GM23338 (cell line): Measurements from ENCODE around the gene KARS1. TPM values are rescaled to one million over a fixed set of nuclear protein-coding genes. Genes with fewer than 3 reads are reported as not detected.

Source experiments
- ATAC-seq: fragments of 200-7000 bp; cut with Tn5 transposase; 3 replicates; pipeline ENCODE4 v1.9.1; 2020
- DNase-seq: peaks from one replicate; pipeline ENCODE4 v3.0.0-alpha.2; 2015; ENCODE audit warnings: low spot score
- H2AFZ ChIP-seq: fragments of 200-600 bp; sonication (generic); 2 replicates; pipeline ENCODE4 v1.8.0; 2016; ENCODE audit warnings: antibody characterized with exemption, mild to moderate bottlenecking, moderate library complexity
- H3F3A ChIP-seq: fragments of 200-600 bp; sonication (generic); replicated peaks from 2 replicates; pipeline ENCODE4 v1.8.0; 2017; ENCODE audit warnings: antibody characterized with exemption, mixed run types, low read depth
- H3K27ac ChIP-seq: fragments of 200-600 bp; sonication (generic); 2 replicates; pipeline ENCODE4 v1.6.1; 2016; ENCODE audit warnings: low read depth
- H3K27me3 ChIP-seq: fragments of 200-600 bp; sonication (generic); 2 replicates; pipeline ENCODE4 v1.8.0; 2016; ENCODE audit warnings: mild to moderate bottlenecking, mixed run types, moderate library complexity; ENCODE audit not compliant: insufficient read depth
- H3K36me3 ChIP-seq: fragments of 200-600 bp; sonication (generic); 2 replicates; pipeline ENCODE4 v1.8.0; 2016; ENCODE audit warnings: mild to moderate bottlenecking; ENCODE audit not compliant: insufficient read depth
- H3K4me1 ChIP-seq: fragments of 200-600 bp; sonication (generic); 2 replicates; pipeline ENCODE4 v1.8.0; 2016; ENCODE audit warnings: mild to moderate bottlenecking, moderate library complexity; ENCODE audit not compliant: insufficient read depth
- H3K4me2 ChIP-seq: fragments of 200-600 bp; sonication (generic); 2 replicates; pipeline ENCODE4 v1.7.1; 2017; ENCODE audit warnings: mixed run types
- H3K4me3 ChIP-seq: fragments of 200-600 bp; sonication (generic); 2 replicates; pipeline ENCODE4 v1.6.1; 2016; ENCODE audit warnings: mixed run types
- H3K79me2 ChIP-seq: fragments of 200-600 bp; sonication (generic); replicated peaks from 2 replicates; pipeline ENCODE4 v1.8.0; 2017; ENCODE audit warnings: mild to moderate bottlenecking; ENCODE audit not compliant: insufficient read depth
- H3K9me2 ChIP-seq: fragments of 200-600 bp; sonication (generic); 2 replicates; pipeline ENCODE4 v1.8.0; 2017; ENCODE audit not compliant: insufficient read depth
- H4K20me1 ChIP-seq: fragments of 200-600 bp; sonication (generic); replicated peaks from 2 replicates; pipeline ENCODE4 v1.8.0; 2017; ENCODE audit warnings: mild to moderate bottlenecking; ENCODE audit not compliant: insufficient read depth
- H3K27ac Mint-ChIP-seq: 2 replicates; pipeline ENCODE4 v1.8.0; 2020; ENCODE audit warnings: inconsistent platforms, mild to moderate bottlenecking, moderate library complexity, mixed read lengths
- H3K27me3 Mint-ChIP-seq: 3 replicates; pipeline ENCODE4 v1.8.0; 2022; ENCODE audit warnings: low read depth, mild to moderate bottlenecking, moderate library complexity, mixed read lengths, inconsistent platforms; ENCODE audit not compliant: insufficient read depth, poor library complexity
- H3K36me3 Mint-ChIP-seq: 3 replicates; pipeline ENCODE4 v1.8.0; 2021; ENCODE audit warnings: low read depth, mild to moderate bottlenecking, inconsistent platforms, moderate library complexity, mixed read lengths
- H3K4me1 Mint-ChIP-seq: 3 replicates; pipeline ENCODE4 v1.8.0; 2020; ENCODE audit warnings: mild to moderate bottlenecking, inconsistent platforms, mixed read lengths
- H3K4me3 Mint-ChIP-seq: 3 replicates; pipeline ENCODE4 v1.8.0; 2021; ENCODE audit warnings: moderate library complexity, mild to moderate bottlenecking, inconsistent platforms, mixed read lengths
- H3K9me3 Mint-ChIP-seq: 3 replicates; pipeline ENCODE4 v1.8.0; 2020; ENCODE audit warnings: moderate library complexity, mild to moderate bottlenecking, inconsistent platforms, mixed read lengths
- CREB1 ChIP-seq: fragments of 250-450 bp; sonication (Bioruptor Pico); IDR thresholded peaks from 2 replicates; pipeline ENCODE4 v1.5.0; 2020; ENCODE audit warnings: low read depth, mild to moderate bottlenecking, moderate library complexity
- CTCF ChIP-seq, 2 experiments: fragments of 200-600 bp in 1 of 2; sonication (generic) in 1 of 2; conservative IDR thresholded peaks; 2 replicates each; pipeline versions ENCODE4 v1.5.1 to v1.6.1; 2016 to 2017; ENCODE audit warnings: antibody characterized with exemption in 2 of 2, low read depth in 2 of 2, mild to moderate bottlenecking in 2 of 2, moderate library complexity in 1 of 2
- ETS1 ChIP-seq: IDR thresholded peaks from 2 replicates; pipeline ENCODE4 v1.6.1; 2016; ENCODE audit warnings: antibody characterized with exemption
- EZH2 ChIP-seq: fragments of 200-600 bp; sonication (generic); IDR thresholded peaks from one replicate; pipeline ENCODE4 v1.8.0; 2017; ENCODE audit warnings: antibody characterized with exemption, mild to moderate bottlenecking, low read depth; ENCODE audit not compliant: unreplicated experiment
- EZH2phosphoT487 ChIP-seq: fragments of 200-600 bp; sonication (generic); IDR thresholded peaks from one replicate; pipeline ENCODE4 v1.8.1; 2018; ENCODE audit warnings: antibody characterized with exemption; ENCODE audit not compliant: unreplicated experiment
- NANOG ChIP-seq: IDR thresholded peaks from 2 replicates; pipeline ENCODE4 v1.6.1; 2016; ENCODE audit warnings: antibody characterized with exemption, borderline replicate concordance
- POLR2AphosphoS5 ChIP-seq: IDR thresholded peaks from 2 replicates; pipeline ENCODE4 v1.6.1; 2016; ENCODE audit warnings: antibody characterized with exemption, low read depth
- REST ChIP-seq: IDR thresholded peaks from one replicate; pipeline ENCODE4 v1.6.1; 2018; ENCODE audit warnings: antibody characterized with exemption; ENCODE audit not compliant: unreplicated experiment
- ZNF114 ChIP-seq: fragments of 250-450 bp; sonication (Bioruptor Pico); IDR thresholded peaks from 2 replicates; pipeline ENCODE4 v1.5.0; 2020; ENCODE audit warnings: mild to moderate bottlenecking, moderate library complexity
- ZNF331 ChIP-seq: fragments of 250-450 bp; sonication (Bioruptor Pico); IDR thresholded peaks from 2 replicates; pipeline ENCODE4 v1.5.0; 2020; ENCODE audit warnings: low read depth, mild to moderate bottlenecking, moderate library complexity
- ZNF462 ChIP-seq: fragments of 250-450 bp; sonication (Bioruptor Pico); IDR thresholded peaks from 2 replicates; pipeline ENCODE4 v1.5.0; 2020; ENCODE audit warnings: mild to moderate bottlenecking, moderate library complexity
- long read RNA-seq: library from polyadenylated mRNA; unstranded; transcript quantifications from one replicate; pipeline ENCODE4 v2.0.0, GENCODE V29; 2020; ENCODE audit not compliant: unreplicated experiment
- polyA plus RNA-seq: library from polyadenylated mRNA; unstranded; fragments of >200 nt; fragmentation: Nextera tagmentation; extraction: Ambion mirVana; gene quantifications from 2 replicates; pipeline ENCODE4 v1.2.1, GENCODE V29; 2016
- total RNA-seq: library from RNA; depleted of rRNA; stranded (reverse); fragments of >200 nt; shearing (Covaris generic); gene quantifications from 2 replicates; pipeline ENCODE4 v1.2.3, GENCODE V29; 2014; rRNA removed

Gene KARS1
- total RNA-seq = 216 and 220 TPM in 2 replicates
- polyA plus RNA-seq = 229 and 243 TPM in 2 replicates
- long read RNA-seq, transcript KARS-201 (14 exons, 2,005 nt) = major isoform, 105 of 179 reads
- long read RNA-seq, transcript KARS-202 (15 exons, 2,421 nt) = minor isoform, 20 of 179 reads
- long read RNA-seq, partial matches to known transcripts = 31 of 179 reads
- long read RNA-seq, other reads (novel, unspliced or antisense) = 18 of 179 reads

GRCh38 chr16:75647492-75648264, at the start of gene KARS1, which contains the start of gene TERF2IP:
KARS1 (minus strand) TSS chr16:75647665; CDS start chr16:75647639, 26 bp downstream.
TERF2IP (plus strand) TSS chr16:75647773; CDS start chr16:75647883, 110 bp downstream.
- Histone ChIP-seq H3K27ac (peak within 1 kb of the TSS; percentile 95), H3K36me3 (peaks cover 25% of the 10 kb centered on the region), H3K79me2 (peaks cover 87% of the 10 kb centered on the region), H3K9me2 (no peaks in the 10 kb centered on the region), H3K27me3 (no peaks in the 10 kb centered on the region), H3F3A (peaks cover 6% of the 10 kb centered on the region; the same call in 1 of the 2 replicates), H3K4me2 (peak within 1 kb of the TSS; percentile 94), H2AFZ (peak within 1 kb of the TSS; percentile 84), H3K4me1 (peaks cover 20% of the 10 kb centered on the region), H3K4me3 (peak within 1 kb of the TSS; percentile 88), H4K20me1 (peaks cover 35% of the 10 kb centered on the region)
- peak; percentile 92 for TF ChIP-seq POLR2AphosphoS5
- no peak for TF ChIP-seq ZNF331 (CRISPR knock-in tag)
- no peak for TF ChIP-seq REST
- TF ChIP-seq CREB1 (CRISPR knock-in tag) = no peak; the same call in 1 of the 2 replicates
- TF ChIP-seq ZNF114 (CRISPR knock-in tag) = no peak
- TF ChIP-seq EZH2 = no peak
- no peak for TF ChIP-seq NANOG
- no peak for TF ChIP-seq ZNF462 (CRISPR knock-in tag)
- peak; percentile 72 for TF ChIP-seq ETS1
- TF ChIP-seq EZH2phosphoT487 = no peak
- TF ChIP-seq CTCF (conservative IDR thresholded peaks at IDR 0.05; ENCODE audit: low read depth in 2 of 2) = no peak
- Mint-ChIP-seq H3K9me3 (no peaks in the 10 kb centered on the region), H3K27me3 (peaks cover 5% of the 10 kb centered on the region), H3K4me1 (peaks cover 27% of the 10 kb centered on the region), H3K36me3 (peaks cover 27% of the 10 kb centered on the region), H3K27ac (peak within 1 kb of the TSS; percentile 97), H3K4me3 (peak within 1 kb of the TSS; percentile 87)
- DNase-seq (peak; percentile 94), ATAC-seq (peak; percentile 91)
